K562 (cell line): ENCODE data around the gene CTIF. TPM values are rescaled to one million over a fixed set of nuclear protein-coding genes. Genes with fewer than 3 reads are reported as not detected.

ENCODE experiments used
- CBX1 ChIP-seq: sonication (generic); IDR thresholded peaks from 2 replicates; pipeline ENCODE4 v1.6.1; 2016; ENCODE audit warnings: antibody characterized with exemption, low read depth, mild to moderate bottlenecking
- CHD4 ChIP-seq: fragments of 200-600 bp; sonication (generic); IDR thresholded peaks from 3 replicates; pipeline ENCODE4 v1.6.1; 2012; ENCODE audit warnings: low read depth, mild to moderate bottlenecking, mixed read lengths, low read length, inconsistent platforms; ENCODE audit not compliant: insufficient read depth, insufficient replicate concordance, poor library complexity, severe bottlenecking
- CXXC5 ChIP-seq: fragments of 250-450 bp; sonication (Bioruptor Pico); IDR thresholded peaks from 2 replicates; pipeline ENCODE4 v1.8.0; 2022; ENCODE audit warnings: inconsistent platforms, mild to moderate bottlenecking, moderate library complexity
- ETV1 ChIP-seq: fragments of 450-650 bp; conservative IDR thresholded peaks from 2 replicates; pipeline ENCODE4 v1.6.1; 2016; ENCODE audit warnings: missing genetic modification characterization, control low read depth, low read depth, missing compliant biosample characterization
- ETV5 ChIP-seq: sonication (generic); formaldehyde crosslinking; IDR thresholded peaks from 2 replicates; pipeline ENCODE4 v1.4.0; 2020; ENCODE audit warnings: low read depth, mild to moderate bottlenecking, missing genetic modification reagents
- FOXA3 ChIP-seq, 2 experiments: fragments of 450-650 bp in 1 of 2; sonication (generic) in 1 of 2; formaldehyde crosslinking; IDR thresholded peaks in 1 of 2; conservative IDR thresholded peaks in 1 of 2; 2 replicates each; pipeline versions ENCODE4 v1.4.0 to v1.8.0; 2020 to 2022; ENCODE audit warnings: mild to moderate bottlenecking in 2 of 2, missing genetic modification reagents in 1 of 2
- FOXJ3 ChIP-seq: sonication (generic); formaldehyde crosslinking; IDR thresholded peaks from 2 replicates; pipeline ENCODE4 v1.4.0; 2020; ENCODE audit warnings: mild to moderate bottlenecking, missing genetic modification reagents
- KLF10 ChIP-seq: fragments of 250-450 bp; sonication (Bioruptor Pico); IDR thresholded peaks from 2 replicates; pipeline ENCODE4 v1.6.1; 2021; ENCODE audit warnings: matching md5 sums
- MEF2A ChIP-seq: IDR thresholded peaks from 2 replicates; pipeline ENCODE4 v1.6.1; 2011; ENCODE audit warnings: low read depth, mild to moderate bottlenecking, low read length, moderate library complexity; ENCODE audit not compliant: control insufficient read depth
- MITF ChIP-seq: IDR thresholded peaks from 2 replicates; pipeline ENCODE4 v1.6.1; 2014; ENCODE audit warnings: antibody characterized with exemption
- NFE2L1 ChIP-seq: fragments of 450-650 bp; IDR thresholded peaks from 2 replicates; pipeline ENCODE4 v1.6.1; 2016; ENCODE audit warnings: missing genetic modification characterization, low read depth, mild to moderate bottlenecking, missing compliant biosample characterization, moderate library complexity, borderline replicate concordance
- NR2F6 ChIP-seq: fragments of 450-650 bp; formaldehyde crosslinking; IDR thresholded peaks from 2 replicates; pipeline ENCODE4 v1.4.0; 2020; ENCODE audit warnings: mild to moderate bottlenecking
- SLC30A9 ChIP-seq: fragments of 250-450 bp; sonication (Bioruptor Pico); IDR thresholded peaks from 2 replicates; pipeline ENCODE4 v1.8.0; 2022; ENCODE audit warnings: mild to moderate bottlenecking, moderate library complexity
- TBL1XR1 ChIP-seq, 2 experiments: IDR thresholded peaks; 2 replicates each; pipeline ENCODE4 v1.6.1; 2012; ENCODE audit warnings: improper control_type of control experiment in 2 of 2, low read length in 2 of 2, mild to moderate bottlenecking in 1 of 2
- UBTF ChIP-seq, 2 experiments: IDR thresholded peaks; 2 replicates each; pipeline ENCODE4 v1.6.1; 2012; ENCODE audit warnings: improper control_type of control experiment in 2 of 2, low read depth in 2 of 2, low read length in 2 of 2, borderline replicate concordance in 1 of 2
- ZNF239 ChIP-seq: fragments of 250-450 bp; sonication (Bioruptor Pico); IDR thresholded peaks from 2 replicates; pipeline ENCODE4 v1.4.0; 2020; ENCODE audit warnings: mild to moderate bottlenecking
- polyA plus RNA-seq, 8 experiments: library from polyadenylated mRNA; depleted of rRNA in 4 of 8; stranded (reverse) in 5 of 8; unstranded in 3 of 8; fragments of >200 nt; fragmentation: Nextera tagmentation in 2 of 8; fragmentation: Illumina TruSeq in 1 of 8; extraction: Ambion mirVana in 2 of 8; extraction: Trizol in 1 of 8; gene quantifications; 2 replicates each; pipeline versions ENCODE4 v1.2.1 to v1.2.3, GENCODE V29; 2011 to 2014; ENCODE audit warnings: inconsistent platforms in 1 of 8, missing spikeins in 1 of 8
- total RNA-seq, 7 experiments: library from RNA; depleted of rRNA in 6 of 7; stranded (reverse); fragments of >200 nt in 6 of 7; fragmentation: Illumina TruSeq in 2 of 7; extraction: Trizol in 2 of 7; gene quantifications; 2 replicates each; pipeline versions ENCODE4 v1.2.1 to v1.2.3, GENCODE V29; 2011 to 2021; ENCODE audit warnings: low replicate concordance in 1 of 7
- TF ChIP-seq, protein P1 (sequence below): fragments of 250-450 bp; sonication (Bioruptor Pico); IDR thresholded peaks from 2 replicates; pipeline ENCODE4 v1.8.0; 2022; ENCODE audit warnings: moderate library complexity, mild to moderate bottlenecking, inconsistent platforms
- TF ChIP-seq, protein P2 (sequence below): sonication (generic); formaldehyde crosslinking; IDR thresholded peaks from 2 replicates; pipeline ENCODE4 v1.9.0; 2022; ENCODE audit warnings: mild to moderate bottlenecking, missing genetic modification reagents
- TF ChIP-seq, protein P3 (sequence below): sonication (generic); formaldehyde crosslinking; IDR thresholded peaks from 2 replicates; pipeline ENCODE4 v1.8.1; 2022; ENCODE audit warnings: missing genetic modification reagents

Gene CTIF
- total and polyA plus RNA-seq, 9 of the 15 experiments (the other 6 are each of a cell fraction or from before 2014, with no cell fraction given), result 0.17 to 11.5 (median 2.2) TPM

DNA sequence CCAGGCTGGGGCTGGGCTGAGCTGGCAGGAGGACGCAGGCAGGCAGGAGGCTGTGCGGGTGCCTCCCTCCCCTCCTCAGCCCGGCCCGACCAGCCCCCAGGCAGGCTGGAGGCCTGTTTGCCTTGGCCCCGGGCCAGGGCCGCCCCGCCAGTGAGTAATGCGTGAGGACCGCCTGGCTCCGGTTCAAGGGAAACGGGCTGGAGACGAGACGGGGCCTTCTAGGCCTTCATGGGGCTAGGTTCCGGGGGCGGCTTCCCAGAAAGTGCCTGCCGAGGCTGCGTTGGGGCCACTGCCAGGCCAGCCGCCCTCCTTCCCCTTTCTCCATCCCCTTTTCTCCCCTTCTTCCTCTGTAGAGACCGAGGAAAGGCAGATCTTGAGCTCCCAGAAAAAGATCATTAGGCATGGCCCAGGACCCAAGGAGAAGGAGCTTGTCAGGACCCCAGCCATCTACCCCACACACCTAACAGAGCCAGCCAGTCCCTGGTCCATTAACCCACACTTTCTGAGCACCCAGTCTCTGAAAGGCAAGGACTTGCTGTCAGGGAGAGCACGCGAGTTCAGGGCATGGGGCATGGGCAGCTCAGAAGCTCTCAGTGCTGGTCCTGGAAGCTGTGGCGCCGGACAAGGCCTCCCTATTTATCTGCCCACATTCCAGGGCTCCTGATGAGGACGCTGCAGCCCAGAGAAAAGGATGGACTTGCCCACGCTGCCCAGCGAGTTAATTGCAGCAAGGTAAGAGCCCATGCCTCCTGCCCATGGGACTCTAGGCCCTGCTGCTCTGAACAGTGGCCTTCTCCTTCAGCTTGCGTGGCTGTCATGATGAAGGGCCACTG, 363.4 kb downstream of the CTIF start (continued):
- TF ChIP-seq, protein P1, sequence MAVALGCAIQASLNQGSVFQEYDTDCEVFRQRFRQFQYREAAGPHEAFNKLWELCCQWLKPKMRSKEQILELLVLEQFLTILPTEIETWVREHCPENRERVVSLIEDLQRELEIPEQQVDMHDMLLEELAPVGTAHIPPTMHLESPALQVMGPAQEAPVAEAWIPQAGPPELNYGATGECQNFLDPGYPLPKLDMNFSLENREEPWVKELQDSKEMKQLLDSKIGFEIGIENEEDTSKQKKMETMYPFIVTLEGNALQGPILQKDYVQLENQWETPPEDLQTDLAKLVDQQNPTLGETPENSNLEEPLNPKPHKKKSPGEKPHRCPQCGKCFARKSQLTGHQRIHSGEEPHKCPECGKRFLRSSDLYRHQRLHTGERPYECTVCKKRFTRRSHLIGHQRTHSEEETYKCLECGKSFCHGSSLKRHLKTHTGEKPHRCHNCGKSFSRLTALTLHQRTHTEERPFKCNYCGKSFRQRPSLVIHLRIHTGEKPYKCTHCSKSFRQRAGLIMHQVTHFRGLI (CRISPR knock-in tag), result 0 out of 2 replicates have a peak, but pooled peaks have one; percentile 85
- TF ChIP-seq ZNF239 (CRISPR knock-in tag), result no peak
- no peak for TF ChIP-seq UBTF (IDR thresholded peaks at IDR 0.05; ENCODE audit: borderline replicate concordance in 1 of 2, low read depth in 2 of 2, low read length in 2 of 2)
- no peak; the same call in 1 of the 2 replicates for TF ChIP-seq CXXC5 (CRISPR knock-in tag)
- TF ChIP-seq KLF10 (CRISPR knock-in tag), result no peak
- TF ChIP-seq, protein P2, sequence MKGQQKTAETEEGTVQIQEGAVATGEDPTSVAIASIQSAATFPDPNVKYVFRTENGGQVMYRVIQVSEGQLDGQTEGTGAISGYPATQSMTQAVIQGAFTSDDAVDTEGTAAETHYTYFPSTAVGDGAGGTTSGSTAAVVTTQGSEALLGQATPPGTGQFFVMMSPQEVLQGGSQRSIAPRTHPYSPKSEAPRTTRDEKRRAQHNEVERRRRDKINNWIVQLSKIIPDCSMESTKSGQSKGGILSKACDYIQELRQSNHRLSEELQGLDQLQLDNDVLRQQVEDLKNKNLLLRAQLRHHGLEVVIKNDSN (CRISPR knock-in tag), result no peak
- no peak for TF ChIP-seq MEF2A
- TF ChIP-seq NFE2L1 (tag), result no peak
- no peak for TF ChIP-seq SLC30A9 (CRISPR knock-in tag)
- TF ChIP-seq FOXA3 (CRISPR knock-in tag; conservative IDR thresholded peaks at IDR 0.05 in 1 of 2, IDR thresholded peaks at IDR 0.05 in 1 of 2), result peak; percentile 82 to 98
- TF ChIP-seq CHD4, result no peak
- TF ChIP-seq, protein P3, sequence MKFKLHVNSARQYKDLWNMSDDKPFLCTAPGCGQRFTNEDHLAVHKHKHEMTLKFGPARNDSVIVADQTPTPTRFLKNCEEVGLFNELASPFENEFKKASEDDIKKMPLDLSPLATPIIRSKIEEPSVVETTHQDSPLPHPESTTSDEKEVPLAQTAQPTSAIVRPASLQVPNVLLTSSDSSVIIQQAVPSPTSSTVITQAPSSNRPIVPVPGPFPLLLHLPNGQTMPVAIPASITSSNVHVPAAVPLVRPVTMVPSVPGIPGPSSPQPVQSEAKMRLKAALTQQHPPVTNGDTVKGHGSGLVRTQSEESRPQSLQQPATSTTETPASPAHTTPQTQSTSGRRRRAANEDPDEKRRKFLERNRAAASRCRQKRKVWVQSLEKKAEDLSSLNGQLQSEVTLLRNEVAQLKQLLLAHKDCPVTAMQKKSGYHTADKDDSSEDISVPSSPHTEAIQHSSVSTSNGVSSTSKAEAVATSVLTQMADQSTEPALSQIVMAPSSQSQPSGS, result no peak
- TF ChIP-seq MITF, result no peak
- no peak for TF ChIP-seq TBL1XR1 (IDR thresholded peaks at IDR 0.05; ENCODE audit: low read length in 2 of 2)
- no peak for TF ChIP-seq FOXJ3 (CRISPR knock-in tag)
- no peak for TF ChIP-seq ETV1 (tag)
- no peak for TF ChIP-seq CBX1
- no peak for TF ChIP-seq NR2F6 (CRISPR knock-in tag)
- TF ChIP-seq ETV5 (CRISPR knock-in tag), result no peak
